GM23338 (cell line): ENCODE measurements around the gene NSD1.

ENCODE experiments used
- CREB1 ChIP-seq: fragments of 250-450 bp; sonication (Bioruptor Pico); IDR thresholded peaks from 2 replicates; pipeline ENCODE4 v1.5.0; 2020; ENCODE audit warnings: low read depth, mild to moderate bottlenecking, moderate library complexity
- CTCF ChIP-seq, 2 experiments: fragments of 200-600 bp in 1 of 2; sonication (generic) in 1 of 2; conservative IDR thresholded peaks; 2 replicates each; pipeline versions ENCODE4 v1.5.1 to v1.6.1; 2016 to 2017; ENCODE audit warnings: antibody characterized with exemption in 2 of 2, low read depth in 2 of 2, mild to moderate bottlenecking in 2 of 2, moderate library complexity in 1 of 2
- ETS1 ChIP-seq: IDR thresholded peaks from 2 replicates; pipeline ENCODE4 v1.6.1; 2016; ENCODE audit warnings: antibody characterized with exemption
- EZH2 ChIP-seq: fragments of 200-600 bp; sonication (generic); IDR thresholded peaks from one replicate; pipeline ENCODE4 v1.8.0; 2017; ENCODE audit warnings: antibody characterized with exemption, mild to moderate bottlenecking, low read depth; ENCODE audit not compliant: unreplicated experiment
- EZH2phosphoT487 ChIP-seq: fragments of 200-600 bp; sonication (generic); IDR thresholded peaks from one replicate; pipeline ENCODE4 v1.8.1; 2018; ENCODE audit warnings: antibody characterized with exemption; ENCODE audit not compliant: unreplicated experiment
- JUNB ChIP-seq: IDR thresholded peaks from one replicate; pipeline ENCODE4 v1.6.1; 2016; ENCODE audit warnings: antibody characterized with exemption; ENCODE audit not compliant: unreplicated experiment
- NANOG ChIP-seq: IDR thresholded peaks from 2 replicates; pipeline ENCODE4 v1.6.1; 2016; ENCODE audit warnings: antibody characterized with exemption, borderline replicate concordance
- POLR2AphosphoS5 ChIP-seq: IDR thresholded peaks from 2 replicates; pipeline ENCODE4 v1.6.1; 2016; ENCODE audit warnings: antibody characterized with exemption, low read depth
- REST ChIP-seq: IDR thresholded peaks from one replicate; pipeline ENCODE4 v1.6.1; 2018; ENCODE audit warnings: antibody characterized with exemption; ENCODE audit not compliant: unreplicated experiment

- TF ChIP-seq EZH2 (no peak), POLR2AphosphoS5 (no peak), EZH2phosphoT487 (no peak), JUNB (no peak), CTCF (conservative IDR thresholded peaks at IDR 0.05; ENCODE audit: low read depth in 2 of 2) (no peak), REST (no peak), NANOG (no peak), CREB1 (no peak), ETS1 (no peak)
These were observed 56.4 kb downstream of the NSD1 start for GRCh38 chr5:177189965-177190364.
